IMR-90 (cell line): ENCODE results near the gene CEP83.

Experiments used
- BHLHE40 ChIP-seq: fragments of 150-350 bp; IDR thresholded peaks from 2 replicates; pipeline ENCODE4 v1.6.1; 2016; ENCODE audit warnings: mild to moderate bottlenecking, low read depth, low read length
- CEBPB ChIP-seq: IDR thresholded peaks from 2 replicates; pipeline ENCODE4 v1.6.1; 2012; ENCODE audit warnings: low read depth, low read length, improper control_type of control experiment
- MAFK ChIP-seq: IDR thresholded peaks from 2 replicates; pipeline ENCODE4 v1.6.1; 2012; ENCODE audit warnings: low read depth, low read length, improper control_type of control experiment
- MAZ ChIP-seq: IDR thresholded peaks from 2 replicates; pipeline ENCODE4 v1.6.1; 2012; ENCODE audit warnings: low read depth, mild to moderate bottlenecking, low read length, improper control_type of control experiment, moderate library complexity, borderline replicate concordance
- MXI1 ChIP-seq: IDR thresholded peaks from 2 replicates; pipeline ENCODE4 v1.6.1; 2012; ENCODE audit warnings: low read depth, mild to moderate bottlenecking, low read length, moderate library complexity, borderline replicate concordance
- NFE2L2 ChIP-seq: fragments of 150-350 bp; IDR thresholded peaks from 2 replicates; pipeline ENCODE4 v1.6.1; 2016; ENCODE audit warnings: low read depth, mild to moderate bottlenecking, low read length
- POLR2A ChIP-seq: IDR thresholded peaks from 2 replicates; pipeline ENCODE4 v1.6.1; 2012; ENCODE audit warnings: mild to moderate bottlenecking, low read depth, low read length
- RAD21 ChIP-seq: IDR thresholded peaks from 2 replicates; pipeline ENCODE4 v1.6.1; 2012; ENCODE audit warnings: low read length, improper control_type of control experiment
- RCOR1 ChIP-seq: IDR thresholded peaks from 2 replicates; pipeline ENCODE4 v1.6.1; 2012; ENCODE audit warnings: mild to moderate bottlenecking, low read length, improper control_type of control experiment; ENCODE audit not compliant: insufficient replicate concordance
- RFX5 ChIP-seq: IDR thresholded peaks from 2 replicates; pipeline ENCODE4 v1.8.0; 2012; ENCODE audit warnings: low read depth, mild to moderate bottlenecking, low read length, moderate library complexity
- SMC3 ChIP-seq: fragments of 150-350 bp; IDR thresholded peaks from 2 replicates; pipeline ENCODE4 v1.6.1; 2016; ENCODE audit warnings: low read depth, mild to moderate bottlenecking, antibody characterized with exemption, low read length, moderate library complexity
- TF ChIP-seq, protein P1 (sequence below): conservative IDR thresholded peaks from 2 replicates; pipeline ENCODE4 v1.5.1; 2012; ENCODE audit warnings: mild to moderate bottlenecking, low read depth, low read length, improper control_type of control experiment
- TF ChIP-seq, protein P2 (sequence below): fragments of 150-350 bp; IDR thresholded peaks from 2 replicates; pipeline ENCODE4 v1.6.1; 2016; ENCODE audit warnings: low read depth, mild to moderate bottlenecking, low read length, moderate library complexity, borderline replicate concordance
- TF ChIP-seq, protein P3 (sequence below): fragments of 150-350 bp; IDR thresholded peaks from 2 replicates; pipeline ENCODE4 v1.6.1; 2017; ENCODE audit warnings: mild to moderate bottlenecking, antibody characterized with exemption, low read length, low read depth

DNA sequence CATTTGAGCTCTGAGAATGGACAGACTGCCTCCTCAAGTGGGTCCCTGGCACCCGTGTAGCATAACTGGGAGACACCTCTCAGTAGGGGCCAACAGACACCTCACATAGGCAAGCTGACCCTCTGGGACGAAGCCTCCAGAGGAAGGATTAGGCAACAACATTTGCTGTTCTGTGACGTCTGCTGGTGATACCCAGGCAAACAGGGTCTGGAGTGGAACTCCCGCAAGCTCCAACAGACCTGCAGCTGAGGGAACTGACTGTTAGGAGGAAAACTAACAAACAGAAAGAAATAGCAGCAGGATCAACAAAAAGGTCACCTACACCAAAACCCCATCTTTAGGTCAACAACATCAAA, 69.6 kb downstream of the CEP83 start:
- no peak for TF ChIP-seq MAFK
- no peak for TF ChIP-seq RFX5
- no peak for TF ChIP-seq CEBPB
- TF ChIP-seq, protein P1, sequence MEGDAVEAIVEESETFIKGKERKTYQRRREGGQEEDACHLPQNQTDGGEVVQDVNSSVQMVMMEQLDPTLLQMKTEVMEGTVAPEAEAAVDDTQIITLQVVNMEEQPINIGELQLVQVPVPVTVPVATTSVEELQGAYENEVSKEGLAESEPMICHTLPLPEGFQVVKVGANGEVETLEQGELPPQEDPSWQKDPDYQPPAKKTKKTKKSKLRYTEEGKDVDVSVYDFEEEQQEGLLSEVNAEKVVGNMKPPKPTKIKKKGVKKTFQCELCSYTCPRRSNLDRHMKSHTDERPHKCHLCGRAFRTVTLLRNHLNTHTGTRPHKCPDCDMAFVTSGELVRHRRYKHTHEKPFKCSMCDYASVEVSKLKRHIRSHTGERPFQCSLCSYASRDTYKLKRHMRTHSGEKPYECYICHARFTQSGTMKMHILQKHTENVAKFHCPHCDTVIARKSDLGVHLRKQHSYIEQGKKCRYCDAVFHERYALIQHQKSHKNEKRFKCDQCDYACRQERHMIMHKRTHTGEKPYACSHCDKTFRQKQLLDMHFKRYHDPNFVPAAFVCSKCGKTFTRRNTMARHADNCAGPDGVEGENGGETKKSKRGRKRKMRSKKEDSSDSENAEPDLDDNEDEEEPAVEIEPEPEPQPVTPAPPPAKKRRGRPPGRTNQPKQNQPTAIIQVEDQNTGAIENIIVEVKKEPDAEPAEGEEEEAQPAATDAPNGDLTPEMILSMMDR = no peak
- TF ChIP-seq, protein P2, sequence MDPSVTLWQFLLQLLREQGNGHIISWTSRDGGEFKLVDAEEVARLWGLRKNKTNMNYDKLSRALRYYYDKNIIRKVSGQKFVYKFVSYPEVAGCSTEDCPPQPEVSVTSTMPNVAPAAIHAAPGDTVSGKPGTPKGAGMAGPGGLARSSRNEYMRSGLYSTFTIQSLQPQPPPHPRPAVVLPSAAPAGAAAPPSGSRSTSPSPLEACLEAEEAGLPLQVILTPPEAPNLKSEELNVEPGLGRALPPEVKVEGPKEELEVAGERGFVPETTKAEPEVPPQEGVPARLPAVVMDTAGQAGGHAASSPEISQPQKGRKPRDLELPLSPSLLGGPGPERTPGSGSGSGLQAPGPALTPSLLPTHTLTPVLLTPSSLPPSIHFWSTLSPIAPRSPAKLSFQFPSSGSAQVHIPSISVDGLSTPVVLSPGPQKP = no peak
- TF ChIP-seq NFE2L2 = no peak
- no peak for TF ChIP-seq RAD21
- no peak for TF ChIP-seq BHLHE40
- no peak for TF ChIP-seq POLR2A
- TF ChIP-seq, protein P3, sequence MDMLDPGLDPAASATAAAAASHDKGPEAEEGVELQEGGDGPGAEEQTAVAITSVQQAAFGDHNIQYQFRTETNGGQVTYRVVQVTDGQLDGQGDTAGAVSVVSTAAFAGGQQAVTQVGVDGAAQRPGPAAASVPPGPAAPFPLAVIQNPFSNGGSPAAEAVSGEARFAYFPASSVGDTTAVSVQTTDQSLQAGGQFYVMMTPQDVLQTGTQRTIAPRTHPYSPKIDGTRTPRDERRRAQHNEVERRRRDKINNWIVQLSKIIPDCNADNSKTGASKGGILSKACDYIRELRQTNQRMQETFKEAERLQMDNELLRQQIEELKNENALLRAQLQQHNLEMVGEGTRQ = no peak
- TF ChIP-seq SMC3 = no peak
- TF ChIP-seq MXI1 = no peak
- TF ChIP-seq RCOR1 = no peak
- TF ChIP-seq MAZ = no peak
